ENCODE data around the gene HMG20B.

Gene HMG20B

GRCh38 chr19:3620817-3621547 lies 48.2 kb downstream of the HMG20B start:
- DNase-seq (ENCODE audit: low read depth) = no peak

- no peak for DNase-seq (ENCODE audit: low read depth)
Observed at GRCh38 chr19:3621689-3622088, 48.9 kb downstream of the HMG20B start.

GRCh38 chr19:3622224-3622623 lies 49.5 kb downstream of the HMG20B start:
- no peak for DNase-seq (ENCODE audit: low read depth)

GRCh38 chr19:3623716-3624115 lies 51.0 kb downstream of the HMG20B start:
- no peak for DNase-seq (ENCODE audit: low read depth)

GRCh38 chr19:3625996-3626472 lies 53.3 kb downstream of the HMG20B start:
- peak; percentile 24 for DNase-seq (ENCODE audit: low read depth)

- DNase-seq (ENCODE audit: low read depth) = peak; percentile 98
Observed at GRCh38 chr19:3626473-3627350, 54.0 kb downstream of the HMG20B start, which contains the start of gene CACTIN. CACTIN (minus strand) TSS chr19:3626790; CDS start chr19:3626762, 28 bp downstream.

GRCh38 chr19:3627351-3627723 lies 54.6 kb downstream of the HMG20B start:
- no peak for DNase-seq (ENCODE audit: low read depth)

Data from EH (cell line).